NCI-H510A treated with DMSO at 0.1 percent for 48 hours (cell line): ENCODE measurements around the gene TPP1.

Experiments
- DNase-seq: peaks from one replicate; lab custom pipeline; 2025; lab: John Stamatoyannopoulos, UW

Gene TPP1

DNA sequence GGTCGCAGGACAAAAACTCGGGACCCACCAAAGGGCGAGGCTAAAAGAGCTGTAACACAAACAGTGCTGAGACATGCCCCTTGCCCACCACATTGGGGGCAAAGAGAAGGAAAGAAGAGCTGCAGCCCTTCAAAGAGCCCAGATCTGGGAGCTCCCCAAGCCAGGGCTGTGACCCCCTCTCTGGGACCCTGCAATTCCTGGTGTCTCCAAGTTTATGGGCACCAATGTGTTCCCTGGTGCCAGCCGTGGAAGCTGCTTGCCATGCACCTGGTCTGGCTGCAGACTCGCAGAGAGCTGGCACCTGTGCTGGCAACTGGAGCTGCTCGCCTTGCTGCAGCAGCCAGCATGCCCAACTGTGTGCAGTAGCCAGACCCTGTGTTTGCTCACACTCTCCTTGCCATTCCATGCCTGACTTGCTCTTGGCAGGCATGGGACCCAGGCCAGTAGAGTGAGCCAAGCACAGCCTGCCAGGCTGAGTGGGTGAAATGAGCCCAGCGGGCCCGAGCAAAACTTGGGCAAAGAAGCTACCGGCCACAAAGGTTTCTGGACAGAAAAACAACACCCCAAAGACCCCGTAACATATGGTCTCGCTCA is 31.8 kb downstream of the TPP1 start:
- DNase-seq: peak; percentile 3

DNA sequence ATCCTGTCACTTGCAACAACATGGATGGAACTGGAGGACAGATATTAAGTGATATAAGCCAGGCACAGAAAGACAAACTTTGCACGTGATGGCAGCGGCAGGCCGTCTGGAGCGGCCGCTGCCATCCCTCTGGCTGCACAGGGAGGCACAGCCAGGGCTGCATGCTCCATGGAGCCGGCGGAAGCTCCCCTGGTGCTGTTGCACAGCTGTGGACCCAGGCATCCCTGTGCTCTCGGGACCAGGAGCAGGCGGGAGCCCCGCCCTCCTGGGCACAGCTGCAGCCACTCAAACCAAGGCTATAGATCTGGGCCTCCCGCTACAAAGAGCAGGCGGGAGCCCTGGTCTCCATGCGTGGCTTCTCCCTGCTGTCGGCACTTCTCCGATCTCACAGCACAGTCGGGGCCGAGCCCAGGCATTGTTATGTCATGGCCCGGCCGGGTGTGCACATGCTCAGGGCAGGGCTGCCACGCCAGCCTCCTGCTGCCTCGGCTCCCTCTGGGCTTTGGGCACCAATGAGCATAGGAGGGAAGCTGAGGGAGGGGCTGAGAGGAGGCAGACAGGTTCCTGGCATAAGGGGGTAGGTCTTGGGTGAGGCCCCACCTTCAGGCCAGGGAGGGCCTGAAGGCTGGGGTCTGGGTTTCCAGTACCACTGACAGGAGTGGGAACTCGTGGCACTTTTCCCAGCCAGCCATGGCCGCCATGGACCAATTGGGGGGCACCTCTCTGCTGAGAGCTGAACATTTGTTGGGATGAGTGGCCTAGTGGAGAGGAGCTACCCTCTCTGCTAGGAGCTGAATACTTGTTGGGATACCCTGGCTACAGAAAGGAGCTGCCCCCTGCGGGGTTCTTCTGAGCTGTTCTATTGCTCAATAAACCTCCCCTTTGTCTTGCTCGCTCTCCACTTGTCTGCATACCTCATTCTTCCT is 32.5 kb downstream of the TPP1 start:
- peak; percentile 40 for DNase-seq

DNA sequence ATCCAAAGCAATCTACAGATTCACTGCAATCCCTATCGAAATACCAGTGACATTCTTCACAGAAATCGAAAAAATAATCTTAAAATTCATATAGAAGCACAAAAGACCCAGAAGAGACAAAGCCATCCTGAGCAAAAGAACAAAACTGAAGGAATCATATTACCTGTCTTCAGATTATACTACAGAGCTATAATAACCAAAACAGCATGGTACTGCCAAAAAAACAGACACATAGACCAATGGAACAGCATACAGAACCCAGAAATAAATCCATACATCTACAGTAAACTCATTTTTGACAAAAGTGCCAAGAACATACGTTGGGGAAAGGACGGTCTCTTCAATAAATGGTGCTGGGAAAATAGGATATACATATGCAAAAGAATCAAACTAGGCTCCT is 34.7 kb downstream of the TPP1 start:
- DNase-seq: no peak

DNA sequence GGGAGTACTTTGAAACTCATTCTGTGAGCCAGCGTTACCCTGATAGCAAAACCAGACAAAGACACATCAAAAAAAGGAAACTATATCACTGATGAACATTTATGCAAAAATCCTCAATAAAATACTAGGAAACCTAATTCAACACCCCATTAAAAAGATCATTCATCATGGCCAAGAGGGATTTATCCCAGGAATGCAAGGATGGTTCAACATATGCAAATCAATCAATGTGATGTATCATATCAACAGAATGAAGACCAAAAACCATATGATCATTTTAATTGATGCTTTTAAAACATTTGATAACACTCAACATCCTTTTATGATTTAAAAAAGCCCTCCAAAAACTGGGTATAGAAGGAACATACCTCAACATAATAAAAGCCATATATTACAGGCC is 35.6 kb downstream of the TPP1 start:
- no peak for DNase-seq

DNA sequence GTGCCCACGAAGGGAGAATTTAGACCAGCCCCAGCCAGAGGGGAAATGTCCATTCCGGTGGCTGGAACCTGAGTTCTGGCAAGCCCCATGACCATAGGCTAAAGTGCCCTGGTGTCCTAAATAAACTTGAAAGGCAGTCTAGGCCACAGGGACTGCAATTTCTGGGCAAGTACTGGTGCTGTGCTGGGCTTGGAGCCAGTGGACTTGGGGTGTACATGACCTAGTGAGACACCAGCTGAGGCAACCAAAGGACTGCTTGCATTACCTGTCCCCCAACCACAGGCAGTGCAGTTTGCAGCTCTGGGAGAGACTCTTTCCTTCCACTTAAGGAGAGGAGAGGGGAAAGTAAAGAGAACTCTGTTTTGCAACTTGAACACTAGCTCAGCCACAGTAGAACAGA is 39.5 kb downstream of the TPP1 start:
- DNase-seq: no peak

DNA sequence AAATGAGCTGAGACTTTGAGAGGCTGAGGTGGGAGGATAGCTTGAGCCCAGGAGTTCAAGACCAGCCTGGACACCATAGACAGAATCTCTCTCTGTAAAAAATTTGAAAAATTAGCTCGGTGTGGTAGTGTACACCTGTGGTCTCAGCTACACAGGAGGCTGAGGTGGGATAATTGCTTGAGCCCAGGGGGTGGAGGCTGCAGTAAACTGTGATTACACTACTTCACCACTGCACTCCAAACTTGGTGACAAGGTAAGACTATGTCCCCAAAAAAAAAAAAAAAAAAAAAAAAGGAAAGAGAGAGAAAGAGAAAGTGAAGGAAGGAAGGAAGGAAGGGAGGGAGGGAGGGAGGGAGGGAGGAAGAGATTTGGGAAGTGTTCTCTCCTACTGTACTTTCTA is 41.1 kb downstream of the TPP1 start:
- no peak for DNase-seq

DNA sequence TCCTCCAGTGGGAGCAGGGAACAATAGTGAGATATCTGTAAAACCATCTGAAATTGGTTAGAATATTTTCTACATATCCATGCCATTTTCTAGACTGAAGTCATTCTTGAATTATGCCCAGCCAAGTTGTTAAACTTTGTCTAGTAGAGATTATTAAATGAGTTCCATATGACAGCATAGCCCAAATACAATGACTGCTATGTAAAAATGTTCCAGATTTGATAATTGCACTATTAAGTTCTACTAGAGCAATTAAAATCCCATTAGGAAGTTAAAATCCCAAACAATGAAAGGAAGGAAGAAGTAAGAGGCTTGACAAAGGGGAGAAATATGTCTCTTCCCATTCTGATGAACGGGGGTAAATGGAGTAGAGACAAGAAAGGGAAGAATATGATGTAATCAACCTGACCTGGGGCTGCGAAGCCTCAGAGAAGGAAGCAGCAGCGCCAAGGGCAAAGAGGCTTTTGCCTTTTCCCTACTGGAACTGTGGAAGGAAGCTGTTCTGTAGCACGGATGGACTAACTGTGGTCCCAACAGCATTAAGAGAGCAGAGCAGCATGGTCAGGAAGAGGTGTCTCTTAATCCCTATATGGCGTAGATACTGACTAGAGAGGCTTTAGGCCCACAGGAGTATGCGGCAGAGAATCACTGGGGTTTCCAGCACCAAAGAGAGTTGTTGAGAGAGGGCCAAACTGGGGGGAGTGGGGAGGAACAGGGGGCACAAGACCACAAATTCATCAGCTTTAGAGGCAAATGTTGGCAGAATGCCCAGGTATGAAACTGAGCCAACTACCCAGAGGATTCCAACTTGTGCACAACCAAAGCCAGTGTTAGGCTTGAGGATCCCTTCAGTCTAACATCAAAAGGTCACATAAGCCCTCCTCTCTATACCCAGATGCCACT is 42.5 kb downstream of the TPP1 start:
- no peak for DNase-seq

DNA sequence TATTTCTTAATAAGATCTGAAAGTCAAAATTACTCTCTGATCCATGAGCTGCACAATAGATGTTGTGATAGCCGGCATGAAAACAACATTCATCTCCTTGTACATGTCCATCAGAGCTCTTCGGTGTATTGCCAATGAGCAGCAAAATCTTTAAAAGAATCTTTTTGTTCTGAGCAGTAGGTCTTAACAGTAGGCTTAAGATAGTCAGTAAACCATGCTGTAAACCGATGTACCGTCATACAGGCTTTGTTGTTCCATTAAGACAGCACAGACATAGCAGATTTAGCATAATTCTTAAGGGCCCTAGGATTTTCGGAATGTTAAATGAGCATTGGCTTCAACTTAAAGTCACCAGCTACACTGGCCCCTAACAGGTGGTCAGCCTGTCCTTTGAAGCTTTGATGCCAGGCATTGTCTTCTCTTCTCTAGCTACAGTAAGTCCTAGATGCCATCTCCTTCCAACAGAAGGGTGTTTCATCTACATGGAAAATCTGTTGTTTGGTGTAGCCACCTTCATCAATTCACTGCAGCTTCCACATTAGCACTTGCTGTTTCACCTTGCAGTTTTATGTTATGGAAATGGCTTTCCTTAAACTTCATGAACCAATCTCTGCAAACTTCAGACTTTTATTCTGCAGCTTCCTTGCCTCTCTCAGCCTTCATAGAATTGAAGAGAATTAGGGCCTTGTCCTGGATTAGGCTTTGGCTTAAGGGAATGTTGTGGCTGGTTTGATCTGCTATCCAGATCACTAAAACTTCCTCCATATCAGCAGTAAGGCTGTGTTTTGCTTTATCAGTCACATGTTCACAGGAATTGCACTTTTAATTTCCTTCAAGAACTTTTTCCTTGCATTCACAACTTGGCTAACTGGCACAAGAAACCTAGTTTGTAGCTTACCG is 44.2 kb downstream of the TPP1 start:
- no peak for DNase-seq

DNA sequence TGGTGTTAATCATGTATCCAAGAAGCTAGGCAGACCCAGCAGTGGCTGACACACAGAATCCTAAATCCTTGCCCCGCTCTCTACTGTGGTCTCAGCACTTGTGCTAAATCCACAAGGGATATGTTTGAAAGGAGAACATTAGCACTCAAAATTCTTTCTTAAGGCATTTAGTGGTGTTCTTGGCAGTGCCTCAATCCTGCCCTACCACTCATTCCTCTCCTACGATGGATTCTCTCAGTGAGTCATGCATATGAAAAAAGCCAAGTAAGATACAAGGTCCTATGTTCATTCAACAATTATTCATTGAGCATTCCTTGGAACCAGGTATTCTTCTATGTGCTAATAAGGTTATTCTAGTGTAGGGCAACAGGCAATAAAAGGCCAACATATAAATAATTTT is 47.0 kb downstream of the TPP1 start:
- DNase-seq: no peak

DNA sequence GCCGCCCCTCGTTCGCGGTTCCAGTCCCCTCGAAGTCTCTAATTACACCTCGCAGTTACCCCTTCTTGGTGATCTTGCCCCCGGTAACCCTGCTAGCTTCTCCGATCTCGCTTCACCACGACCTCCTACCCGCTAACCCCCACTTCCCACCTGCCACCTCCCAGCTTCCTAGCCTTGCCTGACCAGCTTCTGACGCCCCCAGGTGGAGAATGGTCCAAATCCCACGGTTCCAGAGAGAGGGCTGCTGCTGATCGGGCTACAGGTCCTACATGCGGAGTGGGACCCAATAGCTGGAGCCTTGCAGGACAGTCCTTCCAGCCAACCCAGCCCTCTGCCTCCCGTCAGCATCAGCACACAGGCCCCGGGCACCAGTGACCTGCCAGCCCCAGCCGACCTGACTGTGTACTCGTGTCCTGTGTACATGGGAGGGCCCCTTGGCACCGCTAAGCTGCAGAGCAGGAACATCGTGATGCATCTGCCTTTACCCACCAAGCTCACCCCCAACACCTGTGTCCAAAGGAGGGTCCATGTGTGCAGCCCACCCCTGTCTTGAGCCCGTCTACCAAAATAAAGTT is 47.7 kb downstream of the TPP1 start:
- no peak for DNase-seq

DNA sequence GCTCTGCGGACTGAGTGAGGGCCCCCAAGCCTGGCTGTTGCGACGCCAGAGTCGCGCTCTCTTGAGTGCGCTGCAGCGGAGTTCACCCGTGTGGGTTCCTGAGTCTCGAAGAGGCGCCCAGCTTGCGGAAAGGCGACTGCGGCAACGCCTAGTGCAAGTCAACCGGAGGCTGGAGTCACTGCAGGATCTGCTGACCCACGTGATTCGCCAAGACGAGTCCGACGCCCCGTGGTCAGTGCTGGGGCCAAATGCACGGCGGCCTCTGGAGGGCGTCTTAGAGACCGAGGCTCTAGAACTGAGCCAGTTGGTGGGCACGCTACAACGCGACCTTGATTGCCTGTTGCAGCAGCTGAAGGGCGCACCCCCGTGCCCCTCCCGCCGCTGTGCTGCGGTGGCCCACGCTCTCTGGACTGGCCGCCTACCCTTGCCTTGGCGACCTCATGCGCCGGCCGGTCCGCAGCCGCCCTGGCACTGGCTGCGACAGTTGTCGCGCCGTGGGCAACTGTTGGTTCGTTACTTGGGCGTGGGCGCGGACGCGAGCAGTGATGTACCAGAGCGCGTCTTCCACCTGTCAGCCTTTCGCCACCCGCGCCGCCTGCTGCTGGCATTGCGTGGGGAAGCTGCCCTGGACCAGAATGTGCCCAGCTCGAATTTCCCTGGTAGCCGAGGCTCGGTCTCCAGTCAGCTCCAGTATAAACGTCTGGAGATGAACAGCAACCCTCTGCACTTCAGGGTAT is 48.4 kb downstream of the TPP1 start:
- DNase-seq: no peak

DNA sequence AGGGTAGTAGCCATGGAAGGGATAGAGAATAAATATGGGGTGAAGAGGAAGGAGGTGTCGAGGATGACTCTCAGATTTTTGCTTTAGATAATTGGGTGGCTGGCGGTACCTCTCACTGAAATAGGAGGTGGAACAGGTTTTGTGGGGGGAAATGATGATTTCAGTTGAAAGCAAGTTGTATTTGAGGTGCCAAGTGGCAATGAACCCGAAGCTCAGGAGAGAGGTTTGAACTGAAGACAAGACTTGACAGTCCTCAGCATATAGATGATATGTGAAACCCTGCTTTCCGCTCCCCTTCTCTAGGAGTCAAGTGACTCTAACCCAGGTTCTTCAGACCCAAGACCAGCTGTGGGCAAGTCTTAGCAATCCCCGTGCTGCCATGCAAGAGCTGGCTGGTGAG is 49.5 kb downstream of the TPP1 start:
- DNase-seq: no peak

DNA sequence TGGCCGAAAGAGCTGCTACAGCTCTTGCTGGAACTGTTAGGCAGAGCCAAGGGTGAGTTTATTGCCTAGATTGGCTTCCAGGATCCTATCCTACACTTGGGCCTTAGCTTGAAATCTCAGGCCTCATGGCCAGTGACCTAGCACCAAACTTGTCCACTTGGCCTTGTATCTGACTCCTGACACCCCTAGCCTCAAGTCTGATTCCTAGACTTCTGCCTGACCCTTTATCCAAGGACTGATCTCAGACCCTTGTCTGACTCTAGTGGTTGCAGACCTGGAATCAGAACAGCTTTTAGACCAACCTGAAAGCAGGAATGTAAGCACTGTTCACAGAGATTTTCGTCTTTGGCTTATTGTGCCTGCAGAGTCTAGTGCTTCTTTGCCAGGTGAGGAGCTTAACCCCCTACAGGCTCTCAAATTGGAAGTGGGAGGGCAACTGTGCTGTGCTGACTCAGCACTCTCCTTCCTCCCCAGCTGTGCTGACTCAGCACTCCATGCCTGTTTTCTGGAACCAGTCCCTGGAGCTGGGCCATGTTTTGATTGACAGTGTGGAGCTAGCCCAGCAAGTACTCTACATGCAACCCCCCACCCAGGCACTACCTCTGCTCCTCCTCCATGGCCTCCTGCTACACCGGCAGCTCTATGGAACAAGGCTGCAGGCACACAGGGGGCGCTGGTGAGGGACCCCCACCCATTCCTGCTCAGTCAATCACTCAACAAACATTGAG is 50.9 kb downstream of the TPP1 start:
- no peak for DNase-seq

DNA sequence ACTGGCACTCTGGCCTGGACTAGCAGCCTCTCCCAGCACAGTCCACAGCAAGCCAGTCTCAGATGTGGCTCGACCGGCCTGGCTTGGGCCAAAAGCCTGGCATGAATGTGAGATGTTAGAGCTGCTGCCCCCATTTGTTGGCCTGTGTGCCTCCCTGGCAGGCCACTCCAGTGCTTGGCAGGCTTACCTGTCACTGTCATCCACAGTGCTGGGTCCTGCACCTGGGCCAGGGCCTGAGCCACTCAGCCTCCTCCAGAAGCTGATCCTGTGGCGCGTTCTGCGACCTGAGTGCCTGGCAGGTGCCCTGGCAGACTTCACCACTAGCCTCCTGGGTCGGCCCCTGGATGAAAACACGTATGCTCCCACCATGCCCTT is 51.9 kb downstream of the TPP1 start:
- no peak for DNase-seq

DNA sequence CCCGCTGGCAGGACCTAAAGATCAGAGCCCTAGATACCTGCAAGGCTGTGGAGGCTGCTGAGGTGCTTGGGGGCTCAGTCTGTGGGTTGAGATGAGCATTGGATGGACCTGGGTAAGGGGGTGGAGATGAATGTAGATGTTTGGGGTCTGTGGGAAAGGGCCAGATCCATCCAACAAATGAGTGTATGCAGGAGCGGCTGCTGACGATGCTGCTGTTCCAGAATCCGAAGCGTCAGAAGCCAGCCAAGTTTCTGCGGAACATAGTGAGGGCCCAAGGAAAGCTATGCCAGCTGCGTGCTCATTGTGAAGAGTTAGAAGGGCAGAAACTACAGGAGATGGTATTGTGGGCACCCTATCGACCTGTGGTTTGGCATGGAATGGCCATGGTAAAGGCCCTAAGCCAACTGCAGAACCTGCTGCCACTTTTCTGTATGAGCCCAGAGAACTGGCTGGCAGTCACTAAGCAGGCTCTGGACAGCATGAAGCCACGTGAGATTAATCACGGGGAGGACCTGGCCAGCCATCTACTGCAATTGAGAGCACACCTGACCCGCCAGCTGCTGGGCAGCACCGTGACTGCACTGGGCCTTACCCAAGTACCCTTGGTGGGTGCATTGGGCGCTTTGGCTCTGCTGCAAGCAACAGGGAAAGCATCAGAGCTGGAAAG is 52.4 kb downstream of the TPP1 start:
- no peak for DNase-seq

DNA sequence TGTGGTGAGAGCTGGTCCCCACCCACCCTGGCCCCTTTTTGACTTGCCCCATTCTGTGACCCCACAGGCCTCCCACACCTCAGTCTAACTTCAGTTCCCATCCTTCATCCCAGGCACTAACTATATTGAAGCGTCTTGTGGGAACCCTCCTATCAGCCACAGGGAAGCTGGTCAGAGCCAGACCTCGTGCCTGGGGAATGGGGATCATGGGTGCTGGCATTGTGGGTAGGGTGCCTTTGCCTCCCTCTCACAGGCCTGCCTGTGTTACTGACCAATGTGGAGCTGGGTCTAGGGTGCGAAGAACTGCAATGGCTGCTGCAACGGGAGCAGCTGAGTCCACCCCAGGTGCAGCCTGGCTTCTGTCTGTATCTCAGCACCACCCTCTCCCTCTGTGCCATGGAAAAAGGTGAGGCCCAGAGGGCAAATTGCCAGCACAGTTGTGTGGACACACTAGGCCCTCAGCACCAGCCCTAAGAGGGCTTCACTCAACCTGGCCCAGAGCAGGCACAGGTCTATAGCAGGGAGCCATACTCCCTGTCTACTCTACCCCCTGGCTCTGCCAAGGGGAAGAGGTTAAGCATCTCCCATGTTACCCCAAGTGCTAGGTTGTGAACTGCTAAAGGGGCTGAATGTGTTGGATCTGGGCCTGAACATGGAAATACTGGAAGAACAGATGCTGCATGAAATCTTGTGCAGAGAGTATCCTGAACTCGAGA is 53.1 kb downstream of the TPP1 start:
- DNase-seq: no peak

DNA sequence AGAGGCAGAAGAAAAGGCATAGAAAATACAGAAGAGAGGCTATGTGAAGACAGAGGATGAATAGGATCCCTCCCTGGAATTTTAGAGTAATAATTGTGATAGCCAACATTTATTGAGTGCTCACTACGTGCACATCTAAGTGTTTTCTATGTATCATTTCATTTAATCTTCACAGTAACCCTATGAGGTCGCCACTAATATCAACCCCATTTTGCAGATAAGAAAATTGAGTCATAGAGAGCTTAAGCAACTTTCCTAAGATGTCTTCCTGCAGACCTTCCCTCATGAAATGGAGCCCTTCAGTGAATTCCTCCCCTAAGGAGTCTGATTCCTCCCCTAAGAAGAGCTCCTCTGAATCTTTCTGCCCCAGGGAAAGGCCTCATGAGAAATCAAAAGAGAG is 53.9 kb downstream of the TPP1 start:
- no peak for DNase-seq

DNA sequence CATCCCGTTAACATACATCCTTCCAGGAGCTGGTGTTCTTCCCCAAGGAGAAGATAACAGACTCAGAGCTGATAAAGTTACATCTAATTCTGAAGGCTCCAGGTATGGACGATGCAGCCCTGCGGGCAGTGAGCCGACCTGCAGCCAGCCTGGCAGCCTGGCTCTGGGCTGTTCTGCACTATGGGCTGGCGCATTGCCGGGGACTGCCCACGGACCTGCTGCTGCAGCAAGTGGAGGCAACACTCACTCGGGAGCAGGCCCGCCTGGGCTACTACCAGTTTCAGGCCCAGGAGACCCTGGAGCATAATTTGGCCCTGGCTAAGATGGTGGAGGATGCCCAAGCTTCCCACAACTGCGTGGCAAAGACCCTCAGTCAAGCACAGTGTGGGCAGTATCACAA is 55.6 kb downstream of the TPP1 start:
- no peak for DNase-seq

DNA sequence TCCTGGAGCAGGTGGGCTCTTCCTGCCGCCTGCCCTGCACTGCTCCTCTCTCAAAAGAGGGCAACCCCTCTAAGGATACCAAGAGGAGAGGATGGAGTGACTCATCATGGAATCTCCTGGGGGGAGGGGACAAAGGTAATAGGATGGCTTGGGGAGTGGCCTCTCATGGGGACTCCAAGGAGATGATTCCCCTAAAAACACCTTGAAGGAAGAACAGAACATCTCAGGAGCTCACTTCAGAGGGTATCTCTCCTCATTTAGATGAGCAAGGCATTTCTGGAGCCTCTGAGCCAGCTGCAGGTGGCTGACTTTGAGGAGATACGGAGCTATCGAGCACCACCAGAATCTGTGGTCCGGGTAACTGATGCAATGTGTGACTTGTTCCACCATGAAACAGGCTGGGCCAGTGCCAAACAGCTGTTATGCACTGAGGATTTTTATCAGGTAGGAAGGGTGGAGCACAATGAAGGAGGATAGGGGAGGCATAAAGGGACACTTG is 56.1 kb downstream of the TPP1 start:
- no peak for DNase-seq
